Breast epithelium (tissue), 4 donors: ENCODE data around the gene APBA1. TPM values are rescaled to one million over a fixed set of nuclear protein-coding genes. Genes with fewer than 3 reads are reported as not detected.

Experiments used
- DNase-seq, 2 donors: peaks; one replicate each; pipeline ENCODE4 v3.0.0-alpha.2; 2019; ENCODE audit warnings: low spot score in 2 of 2
- H3K27ac ChIP-seq, 2 donors: fragments of 200-600 bp; sonication (generic) in 1 of 2; one replicate each; pipeline ENCODE4 v1.5.1; 2016 to 2019; ENCODE audit warnings: mild to moderate bottlenecking in 1 of 2
- H3K27me3 ChIP-seq, 2 donors: fragments of 200-600 bp; sonication (generic) in 1 of 2; one replicate each; pipeline versions ENCODE4 v1.5.1 to v1.6.0; 2017 to 2019; ENCODE audit warnings: control low read depth in 1 of 2, mild to moderate bottlenecking in 1 of 2
- H3K36me3 ChIP-seq: fragments of 200-600 bp; one replicate; pipeline ENCODE4 v1.5.1; 2019
- H3K4me1 ChIP-seq, 2 donors: fragments of 200-600 bp; sonication (generic); one replicate each; pipeline ENCODE4 v1.5.1; 2016 to 2019; ENCODE audit warnings: control low read depth in 1 of 2
- H3K4me3 ChIP-seq, 3 donors: fragments of 200-600 bp; sonication (generic); 1 replicate in 2 of 3; 2 replicates in 1 of 3; pipeline ENCODE4 v1.5.1; 2016 to 2019; ENCODE audit warnings: mild to moderate bottlenecking in 3 of 3, moderate library complexity in 2 of 3
- H3K9me3 ChIP-seq, 2 donors: fragments of 200-600 bp; sonication (generic) in 1 of 2; one replicate each; pipeline ENCODE4 v1.5.1; 2016 to 2019; ENCODE audit warnings: control low read depth in 1 of 2
- POLR2A ChIP-seq: fragments of 450-650 bp; IDR thresholded peaks from one replicate; pipeline ENCODE4 v1.6.1; 2016; ENCODE audit warnings: antibody characterized with exemption, mild to moderate bottlenecking, moderate library complexity
- POLR2AphosphoS5 ChIP-seq, 3 donors: sonication (generic); formaldehyde crosslinking; IDR thresholded peaks; one replicate each; pipeline ENCODE4 v1.6.1; 2017; ENCODE audit warnings: antibody characterized with exemption in 3 of 3
- intact Hi-C: fragments of 100-400 bp; cut with DNase I; formaldehyde crosslinking; loops from one replicate; pipeline ENCODE4 v1.15.1; 2023; ENCODE audit warnings: low total_unique reads
- total RNA-seq, 3 donors: library from RNA; depleted of rRNA; stranded (reverse); fragments of >200 nt; gene quantifications; one replicate each; pipeline ENCODE4 v1.1.0, GENCODE V29; 2016
- TF ChIP-seq, protein P1 (sequence below), 3 donors: fragments of 450-650 bp; IDR thresholded peaks; one replicate each; pipeline ENCODE4 v1.5.1; 2016 to 2017; ENCODE audit warnings: antibody characterized with exemption in 3 of 3, mild to moderate bottlenecking in 3 of 3, moderate library complexity in 3 of 3

APBA1 gene
- total RNA-seq, 3 donors from 2014 or later: 6.9 to 8.0 (median 7.8) TPM

DNA sequence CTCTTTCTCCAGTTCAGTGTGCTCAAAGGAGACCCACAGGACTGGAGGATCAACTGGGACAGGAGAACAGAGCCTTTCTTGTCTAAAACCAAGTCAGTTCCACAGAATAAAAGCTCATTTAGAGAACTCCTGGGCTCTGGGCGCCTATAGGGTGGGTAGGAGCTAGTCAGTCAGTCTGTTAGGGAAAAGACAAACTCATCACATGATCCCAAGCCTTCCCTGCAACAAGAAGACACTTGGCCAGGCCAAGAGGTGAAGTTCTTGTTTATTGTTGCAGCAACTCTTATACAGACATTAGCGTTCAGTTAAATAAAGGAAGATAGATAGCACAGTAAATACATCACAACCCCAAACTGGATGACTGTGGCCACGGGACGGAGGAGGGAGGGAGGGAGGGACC lies 244.9 kb downstream of the APBA1 start:
- intact Hi-C loops: loop anchor here (5.0 kb wide), 1 partner anchor 475 kb away; no protein-coding TSS in a partner anchor
- Histone ChIP-seq H3K4me1 (no peaks in the 10 kb centered on the region), H3K4me3 (no peak overlapping the region), H3K27ac (no peak overlapping the region), H3K9me3 (no peaks in the 10 kb centered on the region), H3K36me3 (no peaks in the 10 kb centered on the region), H3K27me3 (no peaks in the 10 kb centered on the region)
- no peak for DNase-seq
- no peak for TF ChIP-seq POLR2AphosphoS5 (IDR thresholded peaks at IDR 0.05)
- TF ChIP-seq, protein P1, sequence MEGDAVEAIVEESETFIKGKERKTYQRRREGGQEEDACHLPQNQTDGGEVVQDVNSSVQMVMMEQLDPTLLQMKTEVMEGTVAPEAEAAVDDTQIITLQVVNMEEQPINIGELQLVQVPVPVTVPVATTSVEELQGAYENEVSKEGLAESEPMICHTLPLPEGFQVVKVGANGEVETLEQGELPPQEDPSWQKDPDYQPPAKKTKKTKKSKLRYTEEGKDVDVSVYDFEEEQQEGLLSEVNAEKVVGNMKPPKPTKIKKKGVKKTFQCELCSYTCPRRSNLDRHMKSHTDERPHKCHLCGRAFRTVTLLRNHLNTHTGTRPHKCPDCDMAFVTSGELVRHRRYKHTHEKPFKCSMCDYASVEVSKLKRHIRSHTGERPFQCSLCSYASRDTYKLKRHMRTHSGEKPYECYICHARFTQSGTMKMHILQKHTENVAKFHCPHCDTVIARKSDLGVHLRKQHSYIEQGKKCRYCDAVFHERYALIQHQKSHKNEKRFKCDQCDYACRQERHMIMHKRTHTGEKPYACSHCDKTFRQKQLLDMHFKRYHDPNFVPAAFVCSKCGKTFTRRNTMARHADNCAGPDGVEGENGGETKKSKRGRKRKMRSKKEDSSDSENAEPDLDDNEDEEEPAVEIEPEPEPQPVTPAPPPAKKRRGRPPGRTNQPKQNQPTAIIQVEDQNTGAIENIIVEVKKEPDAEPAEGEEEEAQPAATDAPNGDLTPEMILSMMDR (IDR thresholded peaks at IDR 0.05): no peak
- TF ChIP-seq POLR2A: no peak

DNA sequence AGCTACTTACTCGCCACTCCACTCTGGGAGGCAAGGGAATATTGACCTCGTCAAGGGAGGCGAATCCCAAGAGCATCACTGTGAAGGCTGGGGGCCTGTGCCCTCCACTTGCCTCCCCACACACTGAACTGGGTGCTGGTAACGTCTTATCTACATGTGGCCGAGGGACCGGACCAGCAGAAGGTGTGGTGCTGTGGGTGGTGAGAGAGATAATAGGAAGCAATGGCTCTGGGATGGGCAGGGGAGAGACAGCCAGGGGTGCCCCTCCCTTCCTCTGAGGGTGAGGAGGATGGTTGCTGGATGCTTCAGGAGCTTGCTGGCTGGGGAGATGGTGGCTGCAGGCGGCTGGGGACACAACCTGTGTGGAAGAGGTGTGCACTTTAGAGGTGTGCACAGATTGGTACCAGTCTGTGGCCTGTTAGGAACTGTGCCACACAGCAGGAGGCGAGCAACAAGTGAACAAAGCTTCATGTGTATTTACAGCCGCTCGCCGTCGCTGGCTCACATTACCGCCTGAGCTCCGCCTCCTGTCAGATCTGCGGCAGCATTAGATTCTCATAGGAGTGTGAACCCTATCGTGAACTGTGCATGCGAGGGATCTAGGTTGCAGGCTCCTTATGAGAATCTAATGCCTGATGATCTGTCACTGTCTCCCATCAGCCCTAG lies 246.9 kb downstream of the APBA1 start:
- DNase-seq: no peak

DNA sequence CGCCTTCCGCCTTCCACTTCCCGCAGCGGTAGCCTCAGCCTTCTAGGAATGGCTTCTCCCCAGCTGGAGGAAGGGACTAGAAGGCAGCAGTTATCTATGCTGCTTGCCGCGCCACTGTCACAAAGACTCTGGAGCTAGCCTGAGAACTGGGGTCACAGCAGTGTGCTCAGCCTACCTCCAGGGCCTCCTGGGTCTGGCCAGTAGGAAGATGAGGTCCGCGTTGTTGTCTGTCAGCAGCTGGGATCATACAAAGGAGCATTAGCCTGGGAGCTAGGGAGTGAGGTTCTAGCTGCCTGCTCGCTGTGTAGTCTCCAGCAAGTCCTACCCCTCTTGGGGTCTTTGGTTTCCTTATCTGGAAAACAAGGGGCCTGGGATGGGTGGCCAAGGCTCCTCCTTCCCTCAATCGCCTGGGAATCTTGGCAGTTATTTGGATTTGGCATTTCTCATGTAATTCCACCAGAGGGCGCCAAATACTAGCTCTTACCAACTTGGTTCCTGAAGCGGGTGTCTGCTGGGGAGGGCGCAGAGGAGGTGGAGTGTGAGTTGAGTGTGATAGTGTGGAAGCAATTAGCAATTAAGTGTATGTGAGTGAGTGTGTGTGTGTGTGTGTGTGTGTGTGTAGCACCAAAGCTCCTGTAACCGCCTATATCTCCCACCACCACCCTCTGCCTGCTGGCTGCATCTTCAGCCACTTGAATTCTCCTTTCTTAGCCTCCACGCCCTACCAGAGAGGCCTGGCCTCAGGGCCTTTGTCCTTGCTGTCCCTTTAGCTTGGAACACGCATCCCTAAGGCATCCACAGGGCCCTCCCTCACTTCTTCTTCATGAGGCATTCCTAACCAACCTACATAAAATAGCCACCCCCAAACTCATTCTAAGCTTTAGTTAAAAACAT lies 250.0 kb downstream of the APBA1 start:
- Histone ChIP-seq H3K9me3 (no peaks in the 10 kb centered on the region), H3K27ac (no peak overlapping the region), H3K4me1 (no peaks in the 10 kb centered on the region), H3K4me3 (no peak overlapping the region), H3K36me3 (no peaks in the 10 kb centered on the region), H3K27me3 (no peaks in the 10 kb centered on the region)
- no peak for TF ChIP-seq POLR2A
- TF ChIP-seq, protein P1 (IDR thresholded peaks at IDR 0.05): peak; percentile 76 to 81 (median 79)
- intact Hi-C loops: no loop called here
- DNase-seq: no peak

More for the DNA sequence above, 246.9 kb downstream of the APBA1 start:
- Histone ChIP-seq H3K4me3 (no peak overlapping the region), H3K36me3 (no peaks in the 10 kb centered on the region), H3K9me3 (no peaks in the 10 kb centered on the region), H3K4me1 (no peaks in the 10 kb centered on the region), H3K27ac (no peak overlapping the region), H3K27me3 (no peaks in the 10 kb centered on the region)
- TF ChIP-seq POLR2AphosphoS5 (IDR thresholded peaks at IDR 0.05) (no peak), POLR2A (no peak)
- TF ChIP-seq, protein P1 (IDR thresholded peaks at IDR 0.05): no peak
- intact Hi-C loops: loop anchor here (5.0 kb wide), 1 partner anchor 473 kb away; no protein-coding TSS in a partner anchor

DNA sequence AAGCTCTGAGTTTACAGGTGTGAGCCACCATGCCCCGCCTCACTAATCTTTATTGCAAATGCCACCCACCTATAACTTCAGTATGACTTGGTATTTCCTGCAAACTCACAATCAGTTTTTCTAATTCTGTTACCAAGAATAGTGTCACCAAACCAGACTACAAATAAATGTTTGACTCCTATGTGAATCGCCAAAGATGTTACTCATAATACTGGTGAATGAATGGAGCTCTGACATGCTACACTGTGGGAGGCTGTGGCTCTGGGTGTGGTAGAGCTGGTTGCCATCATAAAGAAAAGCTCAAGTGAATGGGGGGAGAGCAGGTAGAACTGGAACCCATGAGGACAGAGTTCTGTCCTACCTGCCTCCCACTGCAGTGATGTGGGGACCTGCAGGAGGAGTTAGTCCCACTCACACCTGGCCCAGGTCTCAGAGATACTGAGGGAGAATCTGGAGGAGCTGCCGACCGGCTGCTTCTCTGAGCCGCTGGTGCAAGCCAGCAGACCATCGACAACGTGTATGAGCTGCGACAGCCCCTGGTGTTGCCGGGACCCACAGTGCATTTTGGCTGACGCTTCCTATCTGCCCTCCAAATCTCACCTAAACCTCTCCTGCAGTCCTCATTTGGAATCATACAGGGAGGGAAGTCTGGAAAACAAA lies 251.4 kb downstream of the APBA1 start:
- no peak for DNase-seq
- Histone ChIP-seq H3K4me1 (no peaks in the 10 kb centered on the region), H3K4me3 (no peak overlapping the region), H3K27ac (no peak overlapping the region), H3K36me3 (no peaks in the 10 kb centered on the region), H3K27me3 (no peaks in the 10 kb centered on the region), H3K9me3 (no peaks in the 10 kb centered on the region)
- no peak for TF ChIP-seq POLR2A
- no peak for TF ChIP-seq POLR2AphosphoS5 (IDR thresholded peaks at IDR 0.05)
- TF ChIP-seq, protein P1 (IDR thresholded peaks at IDR 0.05): no peak
- intact Hi-C loops: no loop called here
